Measurements from ENCODE around the gene KRT6A. TPM values are rescaled to one million over a fixed set of nuclear protein-coding genes. Genes with fewer than 3 reads are reported as not detected.

Gene KRT6A
- total RNA-seq, 4 donors from 2014 or later = not detected

DNA sequence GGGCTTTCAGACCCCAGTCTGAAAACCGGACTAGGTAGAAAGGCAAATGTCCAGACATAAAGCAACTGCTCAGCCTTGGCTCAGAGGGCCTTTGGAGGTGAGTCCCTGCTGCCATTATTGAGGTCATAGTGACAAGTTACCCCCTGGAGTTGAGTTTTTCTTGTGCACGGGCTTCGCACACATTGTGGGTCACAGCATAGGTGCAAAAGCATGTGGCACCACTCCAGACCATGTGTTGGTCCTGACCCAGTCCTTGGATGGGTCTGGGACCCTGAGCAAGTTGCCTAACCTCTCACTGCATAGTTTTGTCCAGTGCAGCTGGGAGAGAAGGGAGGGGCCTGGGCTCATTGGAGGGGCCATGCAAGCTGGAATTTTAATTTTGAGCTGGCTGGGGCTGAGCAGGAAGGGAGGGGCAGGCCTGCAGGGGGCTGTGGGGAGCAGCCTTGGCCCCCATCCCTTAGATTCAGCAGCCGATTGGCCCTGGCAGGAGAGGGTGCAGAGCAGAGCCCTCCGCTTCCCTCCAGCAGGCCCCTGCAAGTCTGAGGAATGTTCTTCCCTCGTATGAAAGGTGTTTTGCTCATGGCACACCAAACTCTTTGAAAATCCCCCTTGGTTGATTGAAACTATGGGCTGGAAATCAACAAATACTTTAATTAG lies 31.3 kb upstream of the KRT6A start:
- Histone ChIP-seq H3K4me3 (no peak overlapping the region), H3K27me3 (peaks cover 0 to 9% (median 0%) of the 10 kb centered on the region in 3 donors), H3K27ac (no peak overlapping the region), H3K36me3 (no peaks in the 10 kb centered on the region), H3K4me1 (no peaks in the 10 kb centered on the region), H3K9me3 (no peaks in the 10 kb centered on the region)
- no peak for DNase-seq
- intact Hi-C loops (cut with DNase I; ENCODE audit: low total_unique reads) (no loop called here), in situ Hi-C loops (cut with MboI; ENCODE audit: low sequenced_read_pairs in 4 of 4) (no loop called here)
- TF ChIP-seq POLR2A (IDR thresholded peaks at IDR 0.05) = no peak
- TF ChIP-seq, protein P1, sequence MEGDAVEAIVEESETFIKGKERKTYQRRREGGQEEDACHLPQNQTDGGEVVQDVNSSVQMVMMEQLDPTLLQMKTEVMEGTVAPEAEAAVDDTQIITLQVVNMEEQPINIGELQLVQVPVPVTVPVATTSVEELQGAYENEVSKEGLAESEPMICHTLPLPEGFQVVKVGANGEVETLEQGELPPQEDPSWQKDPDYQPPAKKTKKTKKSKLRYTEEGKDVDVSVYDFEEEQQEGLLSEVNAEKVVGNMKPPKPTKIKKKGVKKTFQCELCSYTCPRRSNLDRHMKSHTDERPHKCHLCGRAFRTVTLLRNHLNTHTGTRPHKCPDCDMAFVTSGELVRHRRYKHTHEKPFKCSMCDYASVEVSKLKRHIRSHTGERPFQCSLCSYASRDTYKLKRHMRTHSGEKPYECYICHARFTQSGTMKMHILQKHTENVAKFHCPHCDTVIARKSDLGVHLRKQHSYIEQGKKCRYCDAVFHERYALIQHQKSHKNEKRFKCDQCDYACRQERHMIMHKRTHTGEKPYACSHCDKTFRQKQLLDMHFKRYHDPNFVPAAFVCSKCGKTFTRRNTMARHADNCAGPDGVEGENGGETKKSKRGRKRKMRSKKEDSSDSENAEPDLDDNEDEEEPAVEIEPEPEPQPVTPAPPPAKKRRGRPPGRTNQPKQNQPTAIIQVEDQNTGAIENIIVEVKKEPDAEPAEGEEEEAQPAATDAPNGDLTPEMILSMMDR (IDR thresholded peaks at IDR 0.05 in 4 of 5, conservative IDR thresholded peaks at IDR 0.05 in 1 of 5) = no peak
- ATAC-seq = no peak

DNA sequence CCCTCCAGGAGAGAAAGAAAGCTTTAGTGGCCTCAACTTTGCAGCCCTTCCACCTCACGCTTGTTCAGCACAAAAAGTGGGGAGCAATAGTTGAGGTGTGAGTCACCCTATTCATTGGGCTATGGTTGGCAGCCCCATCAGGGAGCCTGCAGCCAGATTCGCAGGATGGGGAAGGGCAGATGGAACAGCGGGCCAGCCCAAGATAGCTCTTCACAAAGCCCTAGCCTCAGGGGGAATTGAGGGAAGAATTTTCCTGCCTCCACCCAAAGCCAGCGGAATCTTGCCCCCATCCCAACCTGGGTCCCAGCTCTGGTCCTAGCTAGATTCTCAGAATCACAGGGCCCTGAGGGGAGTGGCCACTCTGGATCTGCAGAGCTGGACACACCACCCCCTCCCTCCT lies 30.8 kb upstream of the KRT6A start:
- Histone ChIP-seq H3K9me3 (no peaks in the 10 kb centered on the region), H3K36me3 (no peaks in the 10 kb centered on the region), H3K4me1 (no peaks in the 10 kb centered on the region), H3K4me3 (no peak overlapping the region), H3K27ac (no peak overlapping the region), H3K27me3 (peaks cover 0 to 9% (median 0%) of the 10 kb centered on the region in 3 donors)
- ATAC-seq (no peak), DNase-seq (no peak)
- TF ChIP-seq POLR2A (IDR thresholded peaks at IDR 0.05) = no peak
- TF ChIP-seq, protein P1 (IDR thresholded peaks at IDR 0.05 in 4 of 5, conservative IDR thresholded peaks at IDR 0.05 in 1 of 5) = no peak
- intact Hi-C loops (cut with DNase I; ENCODE audit: low total_unique reads) = no loop called here
- in situ Hi-C loops (cut with MboI; ENCODE audit: low sequenced_read_pairs in 4 of 4) = no loop called here

DNA sequence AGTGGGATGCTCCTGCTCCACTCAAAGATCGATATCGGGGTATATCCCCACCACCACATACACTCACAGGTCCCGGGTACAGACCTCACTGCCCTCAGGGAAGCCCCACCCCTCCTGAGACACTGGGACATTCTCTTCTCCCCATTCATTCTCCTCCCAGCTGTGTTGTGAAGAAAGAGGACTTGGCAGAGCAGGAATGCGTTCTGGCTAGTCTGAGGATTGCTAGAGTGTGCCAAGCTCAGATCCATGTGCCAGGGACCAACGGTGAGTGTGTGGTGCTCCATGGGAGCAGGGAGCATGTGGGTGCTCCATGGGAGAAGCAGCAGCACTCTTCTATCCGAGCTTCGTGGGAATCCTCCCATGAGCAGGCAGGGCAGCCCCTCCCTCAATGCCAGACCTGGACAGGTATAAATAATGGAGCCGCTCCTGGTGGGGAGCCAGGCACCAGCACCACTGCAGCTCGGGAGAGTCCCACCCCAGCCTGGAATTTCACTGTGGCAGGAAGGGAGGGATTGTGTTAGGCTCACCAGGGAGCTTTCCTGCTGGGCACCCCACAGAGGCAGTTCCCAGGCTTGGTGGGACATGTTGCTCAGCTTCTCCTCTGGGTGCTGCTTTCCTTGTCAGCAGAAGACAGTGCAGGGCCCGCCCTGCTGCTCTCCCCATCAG lies 29.4 kb upstream of the KRT6A start:
- in situ Hi-C loops (cut with MboI; ENCODE audit: low sequenced_read_pairs in 4 of 4) (no loop called here), intact Hi-C loops (cut with DNase I; ENCODE audit: low total_unique reads) (no loop called here)
- no peak for TF ChIP-seq POLR2A (IDR thresholded peaks at IDR 0.05)
- TF ChIP-seq, protein P1 (IDR thresholded peaks at IDR 0.05 in 4 of 5, conservative IDR thresholded peaks at IDR 0.05 in 1 of 5) = no peak
- ATAC-seq = no peak
- Histone ChIP-seq H3K4me1 (no peaks in the 10 kb centered on the region), H3K27ac (no peak overlapping the region), H3K9me3 (no peaks in the 10 kb centered on the region), H3K36me3 (no peaks in the 10 kb centered on the region), H3K27me3 (peaks cover 0 to 9% (median 0%) of the 10 kb centered on the region in 3 donors), H3K4me3 (no peak overlapping the region)
- no peak for DNase-seq

DNA sequence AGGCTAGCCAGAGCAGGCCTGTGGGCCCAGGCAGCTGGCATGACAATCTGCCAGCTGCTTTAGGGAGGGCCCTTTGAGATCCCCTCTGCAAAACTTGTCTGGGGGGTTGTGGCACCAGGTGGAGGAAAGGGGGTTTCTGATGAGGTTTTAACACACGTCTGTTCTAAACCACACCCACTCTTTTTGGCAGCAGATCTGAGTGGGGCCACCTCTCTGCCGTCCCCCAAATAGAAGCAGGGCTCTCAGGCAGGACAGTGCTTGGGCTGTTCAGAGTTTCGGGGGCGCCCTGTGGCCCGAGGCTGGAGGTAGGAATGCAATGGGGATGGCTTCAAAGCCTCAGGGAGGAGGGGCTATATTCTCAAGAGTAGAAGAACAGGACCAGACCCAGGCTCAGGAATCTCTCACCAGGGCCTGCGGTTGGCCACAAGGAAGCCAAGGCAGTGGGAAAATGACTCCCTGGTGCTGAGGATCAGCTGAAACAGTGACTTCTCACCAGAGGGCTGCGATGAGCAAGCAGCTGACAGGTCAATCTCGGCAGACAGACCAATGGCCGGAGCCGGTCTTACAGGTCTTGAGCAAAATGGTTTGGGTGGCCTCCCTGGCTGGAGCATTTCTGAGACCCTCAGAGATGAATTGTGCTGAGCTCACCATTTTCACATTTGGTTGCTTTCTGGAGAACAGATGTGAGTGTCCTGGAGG lies 28.7 kb upstream of the KRT6A start:
- Histone ChIP-seq H3K36me3 (no peaks in the 10 kb centered on the region), H3K4me1 (no peaks in the 10 kb centered on the region), H3K27me3 (peaks cover 0 to 9% (median 0%) of the 10 kb centered on the region in 3 donors), H3K9me3 (no peaks in the 10 kb centered on the region), H3K4me3 (no peak overlapping the region), H3K27ac (no peak overlapping the region)
- intact Hi-C loops (cut with DNase I; ENCODE audit: low total_unique reads) (no loop called here), in situ Hi-C loops (cut with MboI; ENCODE audit: low sequenced_read_pairs in 4 of 4) (no loop called here)
- no peak for TF ChIP-seq POLR2A (IDR thresholded peaks at IDR 0.05)
- TF ChIP-seq, protein P1 (IDR thresholded peaks at IDR 0.05 in 4 of 5, conservative IDR thresholded peaks at IDR 0.05 in 1 of 5) = no peak
- DNase-seq = no peak
- ATAC-seq = no peak

Data from gastrocnemius medialis (tissue), 4 donors.